ENCODE measurements around the gene ARHGAP26.

The ARHGAP26 gene

GRCh38 chr5:142769793-142770649, at the start of gene ARHGAP26:
TSS of gene ARHGAP26 (plus strand) at chr5:142770377. CDS start at chr5:142770762, 385 bp downstream.
- DNase-seq (ENCODE audit: low spot score) = peak; percentile 56

- no peak for DNase-seq (ENCODE audit: low spot score)
These were observed 49.4 kb upstream of the ARHGAP26 start for GRCh38 chr5:142720641-142721271.

- DNase-seq (ENCODE audit: low spot score) = no peak
These were observed 48.0 kb upstream of the ARHGAP26 start for GRCh38 chr5:142722146-142722545.

- DNase-seq (ENCODE audit: low spot score) = peak; percentile 48
These were observed 47.3 kb upstream of the ARHGAP26 start for GRCh38 chr5:142722896-142723295.

GRCh38 chr5:142724821-142725220, 45.4 kb upstream of the ARHGAP26 start:
- no peak for DNase-seq (ENCODE audit: low spot score)

GRCh38 chr5:142725231-142726187, 44.7 kb upstream of the ARHGAP26 start:
- no peak for DNase-seq (ENCODE audit: low spot score)

- no peak for DNase-seq (ENCODE audit: low spot score)
These were observed 43.9 kb upstream of the ARHGAP26 start for GRCh38 chr5:142726188-142726731.

GRCh38 chr5:142727735-142728047, 42.5 kb upstream of the ARHGAP26 start:
- DNase-seq (ENCODE audit: low spot score) = no peak

- DNase-seq (ENCODE audit: low spot score) = no peak
These were observed 34.6 kb upstream of the ARHGAP26 start for GRCh38 chr5:142735323-142736246.

- no peak for DNase-seq (ENCODE audit: low spot score)
These were observed 33.9 kb upstream of the ARHGAP26 start for GRCh38 chr5:142736247-142736632.

- DNase-seq (ENCODE audit: low spot score) = no peak
These were observed 33.0 kb upstream of the ARHGAP26 start for GRCh38 chr5:142737179-142737578.

GRCh38 chr5:142740474-142741242, 29.5 kb upstream of the ARHGAP26 start:
- DNase-seq (ENCODE audit: low spot score) = no peak

- DNase-seq (ENCODE audit: low spot score) = peak; percentile 45
These were observed 26.4 kb upstream of the ARHGAP26 start for GRCh38 chr5:142743592-142744441.

- no peak for DNase-seq (ENCODE audit: low spot score)
These were observed 24.9 kb upstream of the ARHGAP26 start for GRCh38 chr5:142745268-142745667.

- no peak for DNase-seq (ENCODE audit: low spot score)
These were observed 23.4 kb upstream of the ARHGAP26 start for GRCh38 chr5:142746532-142747433.

- peak; percentile 49 for DNase-seq (ENCODE audit: low spot score)
These were observed 22.0 kb upstream of the ARHGAP26 start for GRCh38 chr5:142748132-142748531.

GRCh38 chr5:142748568-142749249, 21.5 kb upstream of the ARHGAP26 start:
- DNase-seq (ENCODE audit: low spot score) = no peak

- DNase-seq (ENCODE audit: low spot score) = no peak
These were observed 20.9 kb upstream of the ARHGAP26 start for GRCh38 chr5:142749321-142749720.
